Right lobe of liver (tissue), 4 donors: ENCODE data around the gene PDZD7.

Source experiments
- POLR2A ChIP-seq: fragments of 450-650 bp; IDR thresholded peaks from one replicate; pipeline ENCODE4 v1.6.1; 2017; ENCODE audit warnings: antibody characterized with exemption, mild to moderate bottlenecking
- TF ChIP-seq, protein P1 (sequence below), 4 donors: fragments of 200-600 bp in 3 of 4; fragments of 450-650 bp in 1 of 4; IDR thresholded peaks; one replicate each; pipeline versions ENCODE4 v1.5.1 to v1.8.0; 2016 to 2022; ENCODE audit warnings: antibody characterized with exemption in 4 of 4, mild to moderate bottlenecking in 2 of 4
- donor health status: DM: no; HTN: no; CAD: no.
- donor health status: DM: no; HTN: no; CAD: no.
- donor health status: DM: no; HTN: yes; CAD: no.

DNA sequence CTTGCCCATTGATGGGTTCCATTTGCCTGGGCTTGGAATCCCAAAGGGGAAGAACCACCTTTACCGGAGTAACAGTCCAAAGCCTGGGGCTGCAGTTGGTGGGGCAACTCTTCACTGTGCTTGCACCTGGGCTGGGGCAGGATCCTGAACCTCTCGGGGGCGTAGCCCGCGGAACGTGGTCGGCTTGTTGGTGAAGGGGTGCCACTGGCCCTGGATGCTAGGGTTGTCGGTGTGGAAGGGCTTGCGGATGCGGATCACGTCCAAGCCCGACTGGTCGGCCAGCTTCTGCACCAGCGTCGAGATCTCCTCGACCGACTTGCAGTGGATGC is 44.3 kb downstream of the PDZD7 start:
- TF ChIP-seq POLR2A: no peak
- TF ChIP-seq, protein P1, sequence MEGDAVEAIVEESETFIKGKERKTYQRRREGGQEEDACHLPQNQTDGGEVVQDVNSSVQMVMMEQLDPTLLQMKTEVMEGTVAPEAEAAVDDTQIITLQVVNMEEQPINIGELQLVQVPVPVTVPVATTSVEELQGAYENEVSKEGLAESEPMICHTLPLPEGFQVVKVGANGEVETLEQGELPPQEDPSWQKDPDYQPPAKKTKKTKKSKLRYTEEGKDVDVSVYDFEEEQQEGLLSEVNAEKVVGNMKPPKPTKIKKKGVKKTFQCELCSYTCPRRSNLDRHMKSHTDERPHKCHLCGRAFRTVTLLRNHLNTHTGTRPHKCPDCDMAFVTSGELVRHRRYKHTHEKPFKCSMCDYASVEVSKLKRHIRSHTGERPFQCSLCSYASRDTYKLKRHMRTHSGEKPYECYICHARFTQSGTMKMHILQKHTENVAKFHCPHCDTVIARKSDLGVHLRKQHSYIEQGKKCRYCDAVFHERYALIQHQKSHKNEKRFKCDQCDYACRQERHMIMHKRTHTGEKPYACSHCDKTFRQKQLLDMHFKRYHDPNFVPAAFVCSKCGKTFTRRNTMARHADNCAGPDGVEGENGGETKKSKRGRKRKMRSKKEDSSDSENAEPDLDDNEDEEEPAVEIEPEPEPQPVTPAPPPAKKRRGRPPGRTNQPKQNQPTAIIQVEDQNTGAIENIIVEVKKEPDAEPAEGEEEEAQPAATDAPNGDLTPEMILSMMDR (IDR thresholded peaks at IDR 0.05): no peak
